Glutamatergic neuron (in vitro differentiated cells): ENCODE measurements around the gene DYTN. TPM values are rescaled to one million over a fixed set of nuclear protein-coding genes. Genes with fewer than 3 reads are reported as not detected.

Experiments
- DNase-seq: peaks from one replicate; pipeline ENCODE4 v3.0.0; 2022
- H3K27ac Mint-ChIP-seq: one replicate; pipeline ENCODE4 v1.8.0; 2020; ENCODE audit warnings: mild to moderate bottlenecking, mixed read lengths, inconsistent platforms; ENCODE audit not compliant: unreplicated experiment
- H3K27me3 Mint-ChIP-seq: one replicate; pipeline ENCODE4 v1.8.0; 2020; ENCODE audit warnings: mild to moderate bottlenecking, moderate library complexity, mixed read lengths, inconsistent platforms; ENCODE audit not compliant: unreplicated experiment
- H3K36me3 Mint-ChIP-seq: one replicate; pipeline ENCODE4 v1.8.0; 2020; ENCODE audit warnings: mild to moderate bottlenecking, mixed read lengths, inconsistent platforms; ENCODE audit not compliant: unreplicated experiment
- H3K4me1 Mint-ChIP-seq: one replicate; pipeline ENCODE4 v1.8.0; 2020; ENCODE audit warnings: mild to moderate bottlenecking, low read depth, mixed read lengths, inconsistent platforms; ENCODE audit not compliant: unreplicated experiment
- H3K4me3 Mint-ChIP-seq: one replicate; pipeline ENCODE4 v1.8.0; 2020; ENCODE audit warnings: mild to moderate bottlenecking, mixed read lengths, inconsistent platforms; ENCODE audit not compliant: unreplicated experiment
- H3K9me3 Mint-ChIP-seq: one replicate; pipeline ENCODE4 v1.8.0; 2020; ENCODE audit warnings: mild to moderate bottlenecking, moderate library complexity, mixed read lengths, inconsistent platforms; ENCODE audit not compliant: unreplicated experiment
- total RNA-seq: library from RNA; stranded (reverse); fragmentation: NEBNext Ultra II Directional; extraction: Animal tissue kit (Norgen Biotek cat#: 25700); gene quantifications from one replicate; pipeline ENCODE4 v1.2.1, GENCODE V29; 2021; ENCODE audit not compliant: unreplicated experiment
- TF ChIP-seq, protein P1 (sequence below): fragments of 200-600 bp; sonication (generic); IDR thresholded peaks from one replicate; pipeline ENCODE4 v1.5.0; 2021; ENCODE audit not compliant: partially characterized antibody, unreplicated experiment

The DYTN gene
- total RNA-seq, 1 donor from 2014 or later = not detected

DNA sequence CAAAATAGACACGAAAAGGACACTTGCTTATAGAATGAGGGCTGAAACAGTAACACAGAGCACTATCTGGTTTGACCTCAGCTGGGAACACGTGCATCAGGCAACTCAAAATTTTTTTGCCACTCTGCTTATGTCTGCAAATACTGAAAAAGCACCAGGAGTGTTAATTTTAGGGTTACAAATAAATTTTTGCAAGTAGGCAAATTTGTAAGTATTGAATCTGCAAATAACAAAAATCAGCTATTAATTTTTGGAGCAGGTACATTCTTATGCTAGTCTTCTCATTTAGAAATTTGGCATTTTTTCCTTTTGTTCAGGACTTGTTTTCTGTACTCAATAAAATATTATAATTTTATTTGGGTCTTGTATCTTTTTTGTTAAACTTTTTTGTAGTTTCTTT, 29.7 kb downstream of the DYTN start:
- no peak for DNase-seq
- no peaks in the 10 kb centered on the region for H3K9me3 Mint-ChIP-seq
- no peak overlapping the region for H3K27ac Mint-ChIP-seq
- TF ChIP-seq, protein P1, sequence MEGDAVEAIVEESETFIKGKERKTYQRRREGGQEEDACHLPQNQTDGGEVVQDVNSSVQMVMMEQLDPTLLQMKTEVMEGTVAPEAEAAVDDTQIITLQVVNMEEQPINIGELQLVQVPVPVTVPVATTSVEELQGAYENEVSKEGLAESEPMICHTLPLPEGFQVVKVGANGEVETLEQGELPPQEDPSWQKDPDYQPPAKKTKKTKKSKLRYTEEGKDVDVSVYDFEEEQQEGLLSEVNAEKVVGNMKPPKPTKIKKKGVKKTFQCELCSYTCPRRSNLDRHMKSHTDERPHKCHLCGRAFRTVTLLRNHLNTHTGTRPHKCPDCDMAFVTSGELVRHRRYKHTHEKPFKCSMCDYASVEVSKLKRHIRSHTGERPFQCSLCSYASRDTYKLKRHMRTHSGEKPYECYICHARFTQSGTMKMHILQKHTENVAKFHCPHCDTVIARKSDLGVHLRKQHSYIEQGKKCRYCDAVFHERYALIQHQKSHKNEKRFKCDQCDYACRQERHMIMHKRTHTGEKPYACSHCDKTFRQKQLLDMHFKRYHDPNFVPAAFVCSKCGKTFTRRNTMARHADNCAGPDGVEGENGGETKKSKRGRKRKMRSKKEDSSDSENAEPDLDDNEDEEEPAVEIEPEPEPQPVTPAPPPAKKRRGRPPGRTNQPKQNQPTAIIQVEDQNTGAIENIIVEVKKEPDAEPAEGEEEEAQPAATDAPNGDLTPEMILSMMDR = no peak
- no peaks in the 10 kb centered on the region for H3K27me3 Mint-ChIP-seq
- no peaks in the 10 kb centered on the region for H3K4me1 Mint-ChIP-seq
- H3K36me3 Mint-ChIP-seq = no peaks in the 10 kb centered on the region
- no peak overlapping the region for H3K4me3 Mint-ChIP-seq

DNA sequence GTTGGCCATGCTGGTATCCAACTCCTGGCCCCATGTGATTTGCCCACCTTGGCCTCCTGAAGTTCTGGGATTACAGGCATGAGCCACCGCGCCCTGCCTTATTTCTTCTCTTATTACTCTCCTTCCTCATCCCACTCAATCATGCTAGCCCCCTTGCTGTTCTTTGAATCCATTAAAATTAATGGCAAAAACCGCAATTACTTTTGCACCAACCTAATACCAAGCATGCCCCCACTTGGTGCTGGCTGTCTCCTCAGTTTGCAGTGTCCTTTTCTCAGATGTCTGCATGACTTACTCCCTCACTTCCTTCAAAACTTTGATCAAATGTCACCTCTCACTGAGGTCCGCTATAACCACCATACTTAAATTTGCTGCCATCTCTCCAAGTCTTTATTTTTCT, 34.6 kb downstream of the DYTN start:
- TF ChIP-seq, protein P1 = no peak
- H3K27ac Mint-ChIP-seq = no peak overlapping the region
- H3K4me1 Mint-ChIP-seq = no peaks in the 10 kb centered on the region
- H3K36me3 Mint-ChIP-seq = no peaks in the 10 kb centered on the region
- H3K9me3 Mint-ChIP-seq = no peaks in the 10 kb centered on the region
- DNase-seq = no peak
- H3K4me3 Mint-ChIP-seq = no peak overlapping the region
- no peaks in the 10 kb centered on the region for H3K27me3 Mint-ChIP-seq

DNA sequence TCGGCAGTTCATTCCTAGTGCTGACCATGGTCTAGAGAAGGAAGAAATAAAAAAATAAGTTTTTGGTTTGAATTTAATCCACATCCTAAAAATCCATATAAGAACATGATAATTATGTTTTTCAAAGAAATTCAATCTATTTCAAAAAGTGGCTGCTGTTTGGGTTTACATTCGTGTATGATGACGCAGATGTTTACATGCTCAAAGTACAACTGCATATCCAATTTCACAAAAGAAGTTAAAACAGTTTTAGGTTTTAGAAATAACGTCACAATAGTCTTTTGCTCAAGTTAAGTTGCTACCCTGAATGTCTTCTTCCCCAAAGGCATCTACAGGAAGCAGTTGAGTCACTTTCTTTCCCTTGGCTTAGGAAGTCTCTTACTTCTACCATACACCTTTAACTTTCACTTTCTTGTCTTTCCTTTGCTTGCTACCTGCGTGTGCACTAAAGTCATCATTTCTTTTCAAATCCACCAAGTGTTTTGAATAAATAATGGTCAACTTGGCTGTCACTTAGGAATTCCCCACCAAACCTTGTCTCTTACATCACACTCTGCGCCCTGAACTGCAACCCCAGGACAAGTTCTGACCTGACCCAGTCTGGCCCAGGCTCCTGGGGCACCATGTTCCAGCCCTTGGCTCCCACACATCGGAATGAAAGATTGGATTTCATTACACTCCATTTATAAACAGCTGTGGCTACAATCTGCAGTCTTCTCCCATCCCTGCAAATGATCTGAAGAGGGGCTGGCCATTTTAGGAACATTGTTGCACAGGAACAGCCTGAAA, 47.5 kb downstream of the DYTN start:
- Mint-ChIP-seq H3K27ac (no peak overlapping the region), H3K27me3 (peaks cover 4% of the 10 kb centered on the region), H3K36me3 (peaks cover 4% of the 10 kb centered on the region), H3K4me1 (peaks cover 5% of the 10 kb centered on the region), H3K4me3 (no peak overlapping the region), H3K9me3 (no peaks in the 10 kb centered on the region)
- DNase-seq = no peak
- TF ChIP-seq, protein P1 = no peak

DNA sequence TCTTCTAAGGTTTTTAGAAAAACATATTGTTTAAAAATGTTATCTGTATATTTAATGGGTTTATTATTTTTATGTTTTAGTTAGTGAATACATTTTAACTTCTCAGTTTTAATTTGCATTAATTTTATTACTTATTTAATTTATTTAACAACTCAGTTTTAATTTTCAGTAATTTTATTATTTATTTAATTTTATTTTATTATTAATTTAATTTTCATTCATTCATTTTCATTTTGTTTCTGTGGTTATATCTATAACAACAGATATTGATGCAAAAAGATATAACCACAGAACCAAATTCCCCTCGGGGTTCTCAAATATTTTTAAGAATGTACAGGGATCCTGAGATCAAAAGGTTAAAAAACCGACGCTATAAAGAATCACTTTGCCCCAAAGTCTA, 52.9 kb downstream of the DYTN start:
- TF ChIP-seq, protein P1 = no peak
- peaks cover 4% of the 10 kb centered on the region for H3K27me3 Mint-ChIP-seq
- peaks cover 5% of the 10 kb centered on the region for H3K4me1 Mint-ChIP-seq
- no peak overlapping the region for H3K27ac Mint-ChIP-seq
- H3K36me3 Mint-ChIP-seq = peaks cover 4% of the 10 kb centered on the region
- H3K4me3 Mint-ChIP-seq = no peak overlapping the region
- no peak for DNase-seq
- no peaks in the 10 kb centered on the region for H3K9me3 Mint-ChIP-seq

DNA sequence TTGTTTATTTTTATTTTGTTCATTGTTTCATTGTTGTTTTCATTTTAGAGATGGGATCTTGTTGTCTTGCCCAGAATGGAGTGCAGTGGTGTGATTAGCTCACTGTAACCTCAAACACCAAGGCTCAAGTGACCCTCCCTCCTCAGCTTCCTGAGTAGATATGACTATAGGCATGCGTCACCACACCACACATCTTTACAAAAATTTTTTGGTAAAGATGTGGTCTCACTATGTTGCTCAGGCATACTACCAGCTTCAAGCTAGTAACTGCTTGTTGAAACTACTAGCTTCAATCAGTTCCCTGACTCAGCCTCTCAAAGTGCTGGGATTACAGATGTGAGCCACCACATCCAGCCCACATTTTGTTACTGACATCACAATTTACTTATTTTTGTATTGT, 61.1 kb downstream of the DYTN start:
- H3K9me3 Mint-ChIP-seq = no peaks in the 10 kb centered on the region
- H3K4me1 Mint-ChIP-seq = no peaks in the 10 kb centered on the region
- TF ChIP-seq, protein P1 = no peak
- no peaks in the 10 kb centered on the region for H3K27me3 Mint-ChIP-seq
- no peak overlapping the region for H3K27ac Mint-ChIP-seq
- peaks cover 5% of the 10 kb centered on the region for H3K36me3 Mint-ChIP-seq
- H3K4me3 Mint-ChIP-seq = no peak overlapping the region
- DNase-seq = no peak
